ENCODE results near the gene UBR2.
"Not testable (repeated sequence)": the region's sequence is repeated elsewhere in the genome, so short reads cannot be mapped to it uniquely, and the experiment has no call there.

The UBR2 gene

GRCh38 chr6:42697268-42697655 is 133.4 kb downstream of the UBR2 start:
- no peak for DNase-seq (ENCODE audit: low read depth)
- no peak overlapping the region for H3K4me3 ChIP-seq (ENCODE audit: low read depth, low read length)
- TF ChIP-seq, protein P1, sequence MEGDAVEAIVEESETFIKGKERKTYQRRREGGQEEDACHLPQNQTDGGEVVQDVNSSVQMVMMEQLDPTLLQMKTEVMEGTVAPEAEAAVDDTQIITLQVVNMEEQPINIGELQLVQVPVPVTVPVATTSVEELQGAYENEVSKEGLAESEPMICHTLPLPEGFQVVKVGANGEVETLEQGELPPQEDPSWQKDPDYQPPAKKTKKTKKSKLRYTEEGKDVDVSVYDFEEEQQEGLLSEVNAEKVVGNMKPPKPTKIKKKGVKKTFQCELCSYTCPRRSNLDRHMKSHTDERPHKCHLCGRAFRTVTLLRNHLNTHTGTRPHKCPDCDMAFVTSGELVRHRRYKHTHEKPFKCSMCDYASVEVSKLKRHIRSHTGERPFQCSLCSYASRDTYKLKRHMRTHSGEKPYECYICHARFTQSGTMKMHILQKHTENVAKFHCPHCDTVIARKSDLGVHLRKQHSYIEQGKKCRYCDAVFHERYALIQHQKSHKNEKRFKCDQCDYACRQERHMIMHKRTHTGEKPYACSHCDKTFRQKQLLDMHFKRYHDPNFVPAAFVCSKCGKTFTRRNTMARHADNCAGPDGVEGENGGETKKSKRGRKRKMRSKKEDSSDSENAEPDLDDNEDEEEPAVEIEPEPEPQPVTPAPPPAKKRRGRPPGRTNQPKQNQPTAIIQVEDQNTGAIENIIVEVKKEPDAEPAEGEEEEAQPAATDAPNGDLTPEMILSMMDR (IDR thresholded peaks at IDR 0.05; ENCODE audit: insufficient read depth, low read depth, low read length, missing control alignments), result no peak

DNA sequence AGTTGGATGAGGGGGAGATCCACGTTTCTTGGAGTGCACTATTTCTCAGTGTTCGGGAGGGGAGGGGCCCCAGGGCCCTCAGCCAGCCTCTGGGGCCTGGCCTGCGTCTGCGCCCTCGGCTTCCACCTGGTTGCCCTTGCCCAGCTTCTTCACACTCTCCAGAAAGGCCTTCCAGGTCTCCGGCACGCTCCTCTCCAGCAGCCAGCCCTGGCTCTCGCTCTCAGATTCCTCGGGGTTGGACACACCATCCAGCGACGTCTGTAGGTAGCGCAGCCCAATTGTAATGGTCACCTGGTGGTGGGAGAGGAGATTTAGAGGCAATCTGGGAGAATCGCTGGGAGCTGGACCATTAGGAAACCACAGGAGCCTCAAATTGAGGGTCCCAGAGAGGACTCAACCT is 134.4 kb downstream of the UBR2 start:
- TF ChIP-seq, protein P1 (IDR thresholded peaks at IDR 0.05; ENCODE audit: insufficient read depth, low read depth, low read length, missing control alignments), result no peak
- DNase-seq (ENCODE audit: low read depth), result no peak
- no peak overlapping the region for H3K4me3 ChIP-seq (ENCODE audit: low read depth, low read length)

- TF ChIP-seq, protein P1 (IDR thresholded peaks at IDR 0.05; ENCODE audit: insufficient read depth, low read depth, low read length, missing control alignments), result no peak
- DNase-seq (ENCODE audit: low read depth), result peak; percentile 35
- H3K4me3 ChIP-seq (ENCODE audit: low read depth, low read length), result no peak overlapping the region
Observed at GRCh38 chr6:42702200-42702599, 138.4 kb downstream of the UBR2 start.

DNA sequence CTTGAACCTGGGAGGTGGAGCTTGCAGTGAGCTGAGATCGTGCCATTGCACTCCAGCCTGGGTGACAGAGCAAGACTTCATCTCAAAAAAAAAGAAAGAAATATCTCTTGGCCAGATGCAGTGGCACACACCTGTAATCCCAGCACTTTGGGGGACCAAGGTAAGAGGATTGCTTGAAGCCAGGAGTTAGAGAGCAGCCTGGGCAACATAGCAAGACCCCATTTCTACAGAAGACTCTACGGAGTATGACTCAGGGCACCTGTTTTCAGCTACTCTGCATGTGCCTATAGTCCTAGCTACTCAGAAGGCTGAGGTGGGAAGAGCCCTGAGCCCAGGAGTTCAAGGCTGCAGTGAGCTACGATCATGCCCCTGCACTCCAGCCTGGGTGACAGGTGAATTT is 139.0 kb downstream of the UBR2 start:
- not testable (repeated sequence) for DNase-seq (ENCODE audit: low read depth); H3K4me3 ChIP-seq (ENCODE audit: low read depth, low read length)

- TF ChIP-seq, protein P1 (IDR thresholded peaks at IDR 0.05; ENCODE audit: insufficient read depth, low read depth, low read length, missing control alignments), result no peak
- no peak for DNase-seq (ENCODE audit: low read depth)
- H3K4me3 ChIP-seq (ENCODE audit: low read depth, low read length), result no peak overlapping the region
Observed at GRCh38 chr6:42704251-42704936, 140.6 kb downstream of the UBR2 start.

DNA sequence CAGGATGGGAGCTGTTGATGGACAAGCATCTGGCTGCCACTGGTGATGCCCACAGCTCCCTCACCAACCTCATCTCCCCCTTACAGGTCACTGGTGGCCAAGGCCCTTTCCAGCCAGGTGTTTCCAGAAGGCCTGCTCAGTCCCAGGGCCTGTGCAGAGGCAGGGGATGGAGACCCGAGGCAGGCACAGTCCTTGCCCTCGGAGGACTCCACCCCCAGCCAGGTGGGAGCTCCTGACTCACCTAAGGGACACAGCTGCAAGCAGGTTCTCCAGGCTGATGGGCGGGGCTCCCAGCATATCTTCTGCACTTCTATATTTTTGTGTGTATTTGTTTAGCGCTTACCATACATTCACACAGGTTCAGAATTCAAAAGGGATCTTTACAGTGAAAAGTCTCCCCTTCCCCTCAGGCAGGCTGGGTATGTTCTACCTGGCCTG is 141.1 kb downstream of the UBR2 start:
- no peak overlapping the region for H3K4me3 ChIP-seq (ENCODE audit: low read depth, low read length)
- TF ChIP-seq, protein P1 (IDR thresholded peaks at IDR 0.05; ENCODE audit: insufficient read depth, low read depth, low read length, missing control alignments), result no peak
- no peak for DNase-seq (ENCODE audit: low read depth)

- TF ChIP-seq, protein P1 (IDR thresholded peaks at IDR 0.05; ENCODE audit: insufficient read depth, low read depth, low read length, missing control alignments), result no peak
- DNase-seq (ENCODE audit: low read depth), result no peak
- no peak overlapping the region for H3K4me3 ChIP-seq (ENCODE audit: low read depth, low read length)
Observed at GRCh38 chr6:42707595-42707994, 143.8 kb downstream of the UBR2 start.
